ENCODE results near the gene MRPL37.

- TF ChIP-seq POLR2AphosphoS5 (IDR thresholded peaks at IDR 0.05; ENCODE audit: low read depth, low read length) (no peak), POLR2A (IDR thresholded peaks at IDR 0.05; ENCODE audit: low read depth, low read length) (no peak)
Measured at GRCh38 chr1:54191525-54191924, 8.4 kb upstream of the MRPL37 start.
